Endometrium (tissue), 2 donors: ENCODE results near the gene ELL.

Source experiments
- FAIRE-seq: peaks from 2 replicates; lab custom pipeline; 2012; peaks lifted over from hg19 to GRCh38; lab: Jason Lieb, UNC
- donor health status: control.
- donor health status: control.

ELL gene

DNA sequence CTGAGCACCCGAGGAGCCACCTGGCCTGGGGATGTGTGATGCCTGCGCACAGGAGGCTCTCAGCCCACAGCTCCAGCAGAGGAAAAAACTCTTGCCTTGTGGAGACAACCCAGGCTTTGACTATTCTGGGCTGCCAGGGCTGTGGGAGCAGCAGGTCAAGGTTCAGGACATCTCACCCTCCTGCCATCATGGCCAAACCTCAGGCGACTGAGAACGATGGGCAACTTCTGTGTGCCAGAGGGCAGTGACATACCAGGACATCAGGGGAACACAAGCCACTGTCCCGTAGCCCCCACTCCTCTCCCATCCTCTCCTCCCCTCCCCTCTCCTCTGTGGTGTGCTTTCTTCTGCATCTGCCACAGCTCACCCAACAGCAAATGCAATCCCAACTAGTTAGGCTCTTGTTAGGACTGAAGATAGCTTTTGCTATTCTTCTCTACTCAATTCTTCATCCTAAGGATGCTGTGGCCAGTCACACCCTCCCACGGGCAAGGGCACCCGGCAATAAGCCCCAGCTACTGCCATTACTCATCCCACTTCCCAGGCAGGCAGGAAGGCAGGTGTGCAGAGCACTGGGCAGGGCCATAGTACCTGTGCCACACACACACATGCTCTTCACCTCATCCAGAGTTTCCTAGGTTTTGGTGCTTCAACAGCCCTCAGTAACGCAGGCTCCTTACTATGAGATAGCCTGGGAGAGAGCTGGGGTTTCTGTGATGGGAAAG is 16.8 kb downstream of the ELL start:
- FAIRE-seq = no peak

DNA sequence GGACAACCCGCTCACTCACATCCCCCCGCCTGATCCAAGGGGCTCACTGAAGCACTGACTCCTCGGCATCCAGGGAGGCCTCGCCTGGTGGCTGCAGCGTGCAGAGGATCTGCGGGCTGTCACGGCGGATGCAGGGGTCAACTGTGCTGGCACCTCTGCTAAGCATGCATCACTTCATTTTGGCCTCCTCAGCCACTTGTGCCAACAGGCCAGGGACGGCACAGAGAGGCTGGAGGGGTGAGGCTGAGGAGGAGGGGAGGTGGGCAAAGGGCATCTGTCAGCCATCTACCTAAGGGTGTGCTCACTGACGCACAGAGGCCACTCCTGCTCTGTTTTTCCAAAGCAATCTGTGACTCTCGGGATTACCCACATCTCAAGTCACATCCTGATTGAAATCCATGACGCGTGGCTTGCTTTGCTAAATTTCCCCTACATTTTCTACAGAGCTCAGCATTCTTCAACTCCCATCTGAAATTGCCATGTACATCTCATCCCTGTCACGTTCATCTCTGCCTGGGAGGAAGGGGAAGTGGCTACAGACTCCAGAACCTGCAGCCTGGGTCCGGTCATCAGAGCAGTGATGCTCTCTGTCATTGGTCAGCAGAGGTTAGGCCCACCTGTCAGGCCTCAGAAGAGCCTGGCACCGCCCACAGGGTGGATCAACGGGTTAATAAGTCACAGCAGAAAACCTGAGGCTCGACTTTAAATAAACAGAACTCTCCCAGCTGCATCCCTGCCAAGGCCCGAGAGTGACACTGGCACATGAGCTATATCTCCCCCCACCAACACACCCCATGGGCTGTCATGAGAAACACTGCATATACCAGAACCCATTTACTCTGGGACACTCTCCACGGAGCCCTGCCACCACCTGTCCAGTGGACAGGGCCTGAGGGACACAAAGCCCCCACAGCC is 17.6 kb downstream of the ELL start:
- FAIRE-seq = no peak

DNA sequence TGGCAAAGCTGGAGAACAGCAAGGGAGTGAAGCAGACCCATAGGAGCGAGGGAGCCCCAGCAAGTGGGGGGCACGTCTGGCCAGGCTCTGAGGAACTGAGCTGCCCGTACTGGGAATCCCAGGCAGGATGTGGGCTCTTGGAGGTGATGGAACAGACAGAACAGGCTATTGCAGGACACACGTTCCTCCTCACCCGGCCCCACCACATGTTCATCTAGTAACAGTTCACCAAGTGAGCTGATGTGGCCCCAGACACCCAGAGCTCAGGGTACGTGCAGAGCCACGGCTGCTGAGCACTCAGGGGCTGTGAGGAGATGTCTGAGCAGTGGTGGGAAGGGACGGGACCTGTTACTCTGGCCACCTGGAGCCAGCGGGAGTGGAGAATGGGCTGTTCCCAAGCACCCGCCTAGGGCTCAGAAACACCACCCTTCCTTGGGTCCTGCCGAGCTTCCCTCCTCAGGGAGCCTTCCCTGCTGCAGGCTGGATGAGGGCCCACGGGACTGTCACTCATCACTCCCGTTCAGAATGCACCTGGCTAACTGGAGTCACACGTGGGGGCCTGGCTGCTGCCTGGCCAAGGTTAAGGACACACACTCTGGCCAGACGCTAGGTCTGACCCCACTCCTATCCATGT is 18.4 kb downstream of the ELL start:
- no peak for FAIRE-seq

DNA sequence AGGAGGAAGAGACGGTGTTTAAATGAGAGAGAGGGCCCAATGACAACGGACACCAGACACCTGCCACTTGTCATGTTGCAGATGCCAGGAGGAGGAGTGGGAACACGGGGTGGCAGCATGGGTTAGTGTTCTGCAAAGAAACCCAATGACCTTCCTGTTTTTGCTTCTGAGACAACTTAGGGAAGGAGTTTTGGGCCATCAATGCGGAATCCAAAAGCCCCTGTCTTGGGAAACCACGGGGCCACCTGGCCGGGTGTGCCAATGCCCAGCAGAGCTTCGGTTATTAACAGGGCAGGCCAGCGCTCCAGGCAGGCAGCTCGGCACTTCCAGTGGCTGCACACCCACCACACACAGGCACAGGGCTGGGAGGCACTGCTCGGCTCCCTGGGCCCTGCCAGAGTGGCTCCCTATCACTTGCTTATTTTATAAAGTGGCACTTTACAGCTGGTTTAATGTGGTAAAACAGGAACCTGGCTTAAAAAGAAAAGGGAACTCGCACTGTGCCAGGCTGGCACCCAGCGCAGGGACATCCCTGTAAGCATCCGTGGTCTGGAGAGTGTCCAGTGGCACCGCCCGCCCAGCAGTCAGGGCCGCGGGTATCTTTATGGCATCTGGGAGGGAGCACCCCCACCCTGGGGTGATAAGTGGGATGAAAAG is 19.1 kb downstream of the ELL start:
- FAIRE-seq = no peak

DNA sequence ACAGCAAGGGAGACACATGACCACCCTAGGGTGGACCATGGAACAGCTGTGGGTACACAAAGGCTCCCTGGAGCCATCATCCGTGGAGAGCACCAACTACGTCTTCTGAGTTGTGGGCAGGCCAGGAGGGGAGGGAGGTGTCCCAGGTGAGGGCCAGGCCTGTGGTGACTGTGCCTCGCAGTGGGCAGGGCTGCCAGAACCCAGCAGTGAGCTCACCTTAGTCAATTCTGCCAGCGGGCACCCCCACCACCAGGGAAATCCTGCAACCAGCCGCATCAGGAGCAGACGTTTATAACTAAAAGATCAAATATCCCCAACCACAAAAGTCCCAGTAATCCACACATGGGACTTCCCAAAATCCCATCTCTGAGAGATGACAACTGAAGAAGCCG is 19.6 kb downstream of the ELL start:
- no peak for FAIRE-seq

DNA sequence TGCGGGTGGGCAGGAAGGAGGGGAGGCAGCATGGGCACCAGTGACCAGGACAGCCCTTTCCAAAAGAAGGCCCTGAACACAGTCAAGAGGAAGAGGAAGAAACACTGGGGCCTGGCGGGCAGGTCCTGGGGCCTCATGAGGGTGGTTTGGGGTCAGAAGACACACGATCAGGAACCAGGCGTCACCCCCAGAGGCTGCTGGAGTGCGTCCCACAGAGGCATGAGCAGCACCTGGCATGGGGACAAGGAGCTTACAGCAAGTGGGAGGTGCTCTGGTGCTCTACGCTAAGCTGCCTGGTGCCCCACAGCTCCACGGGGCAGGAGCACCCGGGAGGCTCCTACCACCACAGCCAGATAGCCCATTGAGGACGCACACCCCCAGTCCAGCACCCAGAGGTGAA is 20.0 kb downstream of the ELL start:
- no peak for FAIRE-seq

DNA sequence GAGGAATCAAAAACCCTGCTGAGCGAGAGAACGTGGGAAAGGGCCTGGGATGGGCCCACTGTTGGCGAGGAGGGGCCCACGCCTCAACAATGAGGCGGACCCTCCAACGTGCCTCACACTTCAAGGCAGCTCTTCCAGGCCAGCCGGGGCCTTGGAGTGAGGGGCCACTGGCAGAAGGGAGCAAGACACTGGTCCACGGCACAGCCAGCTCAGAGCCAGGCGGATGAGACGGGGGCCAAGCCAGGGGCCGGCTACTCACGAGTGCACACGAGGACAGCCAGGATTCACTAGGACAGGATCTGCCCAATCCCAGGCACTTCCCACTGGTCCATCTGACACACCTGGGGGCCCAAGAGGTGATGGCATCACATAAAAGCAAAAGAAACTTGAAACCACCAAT is 20.5 kb downstream of the ELL start:
- no peak for FAIRE-seq

DNA sequence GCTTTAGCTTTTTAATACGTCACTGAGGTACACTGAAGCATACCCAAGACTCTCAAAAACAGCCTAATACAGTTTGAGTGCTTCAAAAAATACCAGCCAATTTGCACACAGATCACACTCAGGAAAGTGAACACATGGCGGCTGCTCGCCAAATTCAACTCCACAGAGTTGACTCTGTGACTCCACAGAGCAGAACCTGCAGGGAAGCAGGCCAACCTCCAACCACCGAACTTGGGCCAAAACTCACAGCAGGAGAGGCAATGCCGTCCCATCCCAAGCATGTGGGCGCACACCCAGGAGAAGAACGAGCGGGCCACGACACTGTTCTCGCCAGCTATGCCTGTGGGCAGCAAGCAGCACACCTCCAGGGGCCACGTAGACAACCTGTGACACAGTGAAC is 21.1 kb downstream of the ELL start:
- FAIRE-seq = no peak

DNA sequence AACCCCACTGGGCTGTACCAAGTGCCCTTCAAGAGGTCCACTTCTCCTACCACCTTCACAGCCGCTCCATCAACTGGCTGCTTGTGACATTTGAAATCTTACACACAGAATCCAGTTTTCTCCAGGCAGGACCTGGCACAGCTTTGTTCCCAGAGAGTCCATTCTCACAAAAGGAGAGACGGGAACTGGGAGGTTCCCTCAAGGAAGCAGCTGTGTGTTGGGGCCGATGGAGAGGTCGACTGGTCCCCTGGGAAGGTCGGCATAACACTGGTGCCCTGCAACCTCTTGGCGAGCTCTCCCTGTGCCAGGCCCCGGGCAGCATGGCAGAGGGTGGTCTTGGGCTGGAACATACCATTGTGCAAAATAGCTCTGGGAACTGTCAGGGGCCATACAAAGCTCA is 21.5 kb downstream of the ELL start:
- no peak for FAIRE-seq

DNA sequence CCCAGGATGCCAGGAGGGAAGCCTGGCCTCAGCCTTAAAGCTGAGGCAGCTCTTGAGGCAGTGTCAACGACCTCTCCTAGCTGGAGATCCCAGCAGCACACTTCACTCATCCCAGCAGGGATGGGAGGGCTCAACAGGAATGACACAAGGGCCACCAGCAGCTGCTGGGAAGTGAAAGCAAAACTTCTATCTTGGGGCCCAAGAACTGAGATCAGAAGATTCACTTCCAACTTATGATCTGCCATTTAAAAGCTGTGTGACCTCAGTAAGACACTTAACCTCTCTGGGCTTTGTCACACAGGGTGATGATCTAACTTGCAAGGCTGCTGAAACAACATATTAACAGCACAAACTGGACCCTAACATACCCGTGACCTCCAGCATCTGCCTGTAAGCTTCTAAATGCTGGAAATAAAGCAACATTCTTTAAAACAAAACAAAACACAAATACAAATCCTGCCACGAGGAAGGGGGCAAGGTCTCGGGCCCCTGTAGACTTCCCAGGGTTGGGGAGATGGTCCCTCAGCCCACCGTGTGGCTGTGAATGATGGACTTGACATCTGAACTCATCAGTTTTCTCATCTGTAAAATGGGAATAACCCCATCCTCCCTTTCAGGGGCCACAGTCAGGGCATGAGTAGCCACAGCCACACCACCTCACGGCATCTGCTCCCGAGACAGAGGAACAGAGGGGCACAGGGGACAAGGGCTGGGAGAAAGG is 22.7 kb downstream of the ELL start:
- no peak for FAIRE-seq

DNA sequence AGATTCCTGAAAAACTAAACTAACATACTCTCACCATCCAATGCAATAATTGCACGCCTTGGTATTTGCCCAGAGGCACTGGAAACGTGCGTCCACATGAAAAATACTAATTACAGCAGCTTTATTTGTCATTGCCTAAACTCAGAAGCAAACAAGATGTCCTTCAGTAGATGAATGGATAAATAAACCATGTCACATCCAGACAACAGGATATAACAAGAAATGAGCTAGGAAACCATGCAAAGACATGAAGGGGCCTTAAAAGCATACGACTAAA is 25.0 kb downstream of the ELL start:
- FAIRE-seq = no peak

DNA sequence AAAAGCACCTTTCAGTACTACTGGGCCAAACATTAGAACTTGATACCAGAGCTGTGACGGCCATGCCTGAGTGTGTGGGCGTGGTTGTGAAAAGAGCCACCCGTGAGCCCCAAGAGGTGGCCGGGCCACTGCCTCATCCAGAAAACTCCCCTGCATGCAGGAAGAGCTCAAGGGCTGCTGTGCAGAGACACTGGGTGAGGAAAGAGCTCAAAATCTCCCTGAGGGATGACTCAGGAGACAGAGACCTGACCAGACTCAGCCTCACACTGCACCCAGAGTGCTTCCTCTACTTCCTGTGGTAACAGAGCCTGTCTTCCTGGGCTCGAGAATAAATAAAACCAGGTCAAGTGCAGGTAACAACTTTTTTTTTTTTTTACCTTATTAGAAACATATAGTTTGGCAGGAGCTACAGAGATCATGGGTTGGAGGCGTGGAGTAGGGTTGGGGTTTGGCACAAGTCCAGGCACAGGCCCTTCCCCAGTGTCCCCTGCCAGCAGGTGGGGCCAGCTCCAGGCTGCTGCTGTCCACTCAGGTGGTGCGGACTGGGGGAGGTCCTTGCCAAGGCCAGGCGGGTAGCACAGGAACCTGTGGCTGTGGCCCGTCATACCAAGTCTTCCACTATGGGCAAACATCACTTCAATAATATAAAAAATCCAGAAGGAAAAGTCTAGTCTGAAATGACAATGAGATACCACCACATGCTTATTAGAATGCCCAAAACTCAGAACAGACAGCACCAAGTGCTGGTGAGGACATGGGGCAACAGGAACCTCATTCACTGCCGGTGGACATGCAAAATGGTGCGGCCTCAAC is 25.5 kb downstream of the ELL start:
- FAIRE-seq = no peak

DNA sequence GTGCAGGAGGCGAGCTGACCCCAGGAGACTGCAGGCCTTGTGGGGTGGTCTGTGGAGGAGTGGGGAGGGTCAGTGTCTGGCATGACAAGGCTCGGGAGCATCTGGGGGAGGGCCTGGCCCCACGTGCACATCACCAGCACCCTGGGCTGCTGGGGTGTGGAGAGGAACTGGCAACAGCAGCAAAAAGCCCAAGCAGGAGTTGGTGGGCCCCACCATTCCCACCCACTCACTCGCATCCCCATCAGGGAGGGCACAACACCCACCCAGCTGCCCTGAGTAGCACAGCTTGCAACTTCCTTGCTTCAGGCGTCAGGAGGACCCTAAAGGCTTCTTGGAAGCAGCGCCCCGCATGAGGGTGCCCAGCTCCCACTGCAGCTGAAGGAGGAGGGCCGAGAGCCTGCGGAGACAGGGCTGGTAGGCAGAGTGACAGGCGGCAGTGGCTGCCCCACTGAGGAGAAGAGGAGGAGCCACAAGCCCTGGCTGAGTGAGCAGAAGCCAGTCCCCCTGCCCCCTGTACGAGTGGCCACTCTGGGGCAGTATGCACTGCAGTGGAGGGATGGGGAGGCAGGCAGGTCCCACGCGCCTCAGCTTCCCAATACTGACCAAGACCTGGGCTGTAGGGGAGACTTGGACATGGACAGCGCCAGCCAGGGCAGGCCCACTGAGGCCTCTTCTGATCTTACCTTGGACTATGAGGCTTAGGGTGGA is 26.5 kb downstream of the ELL start:
- no peak for FAIRE-seq

DNA sequence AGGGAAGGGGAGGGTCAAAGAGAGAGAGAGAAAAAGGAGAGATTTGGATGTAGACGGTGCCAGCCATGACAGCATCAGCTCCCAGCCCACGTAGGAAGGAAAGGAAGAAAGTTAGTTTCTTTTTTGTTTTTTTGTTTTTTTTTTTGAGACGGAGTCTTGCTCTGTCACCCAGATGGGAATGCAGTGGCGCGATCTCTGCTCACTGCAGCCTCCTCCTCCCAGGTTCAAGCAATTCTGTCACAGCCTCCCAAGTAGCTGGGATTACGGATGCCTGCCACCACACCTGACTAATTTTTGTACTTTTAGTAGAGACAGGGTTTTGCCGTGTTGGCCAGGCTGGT is 27.6 kb downstream of the ELL start:
- no peak for FAIRE-seq

DNA sequence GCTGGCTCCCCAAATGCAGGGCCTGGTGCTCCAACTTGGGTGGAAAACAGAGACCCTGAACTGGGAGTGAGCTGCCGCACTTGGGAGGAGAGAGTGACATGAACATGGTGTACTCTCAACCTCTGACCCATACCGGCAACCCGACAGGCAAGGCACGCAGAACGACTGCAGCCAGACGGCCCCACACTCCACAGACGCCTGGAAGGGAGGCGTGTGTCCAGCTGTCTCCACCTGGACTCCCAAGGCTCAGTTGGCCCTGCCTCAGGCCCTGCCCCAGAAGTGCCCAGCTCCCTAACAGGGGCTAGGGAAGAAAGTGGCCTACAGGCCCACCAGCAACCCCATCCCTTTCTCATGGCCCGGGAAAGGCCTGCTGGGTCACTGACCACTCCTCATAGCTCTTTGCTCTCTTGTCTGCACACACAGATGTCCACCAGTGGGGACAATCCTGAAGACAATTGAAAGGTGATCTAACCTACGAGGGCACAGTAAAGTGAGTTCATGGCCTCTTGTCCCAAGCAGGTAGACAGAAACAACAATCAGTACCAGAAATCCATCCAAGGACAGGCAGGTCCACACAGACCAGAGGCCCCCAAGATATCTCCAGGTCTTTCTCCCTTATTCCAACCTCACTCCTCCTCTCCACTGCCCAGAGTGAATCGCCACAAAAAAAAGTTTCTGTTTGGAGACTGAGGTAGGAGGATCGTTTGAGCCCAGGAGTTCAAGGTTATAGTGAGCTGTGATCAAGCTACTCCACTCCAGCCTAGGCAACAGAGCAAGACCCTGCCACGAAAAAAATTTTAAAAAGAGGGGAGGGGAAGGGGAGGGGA is 28.2 kb downstream of the ELL start:
- FAIRE-seq = no peak

DNA sequence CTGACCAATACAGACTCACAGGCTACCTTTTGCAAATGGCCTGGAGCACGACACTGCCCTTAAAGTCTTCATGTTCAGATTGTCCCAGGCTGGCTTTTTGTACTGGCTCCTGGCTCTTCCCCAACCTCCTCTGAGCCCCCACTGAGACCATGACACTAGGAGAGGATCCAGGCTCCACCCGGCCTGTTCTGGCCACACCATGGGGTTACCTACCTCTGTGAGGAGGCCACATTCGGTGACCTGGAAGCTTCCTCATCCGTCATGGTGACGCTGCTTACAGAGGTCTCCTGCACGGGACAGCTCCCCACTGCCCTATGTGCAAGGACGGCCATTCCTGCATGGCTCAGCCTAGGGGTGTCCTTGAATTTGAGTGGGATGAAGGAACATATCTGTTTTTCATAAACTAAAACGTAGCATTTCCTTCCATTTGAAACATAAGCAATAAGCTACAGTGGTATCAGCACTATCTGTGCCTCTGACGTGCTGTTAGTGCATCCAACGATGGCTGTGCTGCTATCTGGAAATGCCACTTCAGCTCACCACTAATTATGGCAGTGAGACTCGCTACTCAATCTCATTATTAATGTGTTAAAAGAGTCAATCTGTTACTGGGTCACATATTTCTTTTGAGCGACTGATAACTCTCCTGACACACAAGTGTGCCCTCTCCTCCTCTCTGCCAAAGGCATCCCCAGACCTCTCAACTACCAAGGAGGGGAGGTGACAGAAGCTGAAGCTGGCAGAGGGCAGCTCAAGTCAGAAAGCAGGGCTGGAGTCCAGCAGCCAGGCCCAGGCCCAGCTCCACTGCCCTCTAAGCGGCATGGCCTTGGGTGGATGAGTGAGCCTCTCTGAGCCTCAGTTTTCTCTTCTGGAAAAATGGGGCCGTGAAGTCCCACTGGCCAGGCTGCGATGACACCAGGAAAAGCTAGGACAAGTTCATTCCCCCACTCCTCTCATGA is 29.6 kb downstream of the ELL start:
- FAIRE-seq = no peak

DNA sequence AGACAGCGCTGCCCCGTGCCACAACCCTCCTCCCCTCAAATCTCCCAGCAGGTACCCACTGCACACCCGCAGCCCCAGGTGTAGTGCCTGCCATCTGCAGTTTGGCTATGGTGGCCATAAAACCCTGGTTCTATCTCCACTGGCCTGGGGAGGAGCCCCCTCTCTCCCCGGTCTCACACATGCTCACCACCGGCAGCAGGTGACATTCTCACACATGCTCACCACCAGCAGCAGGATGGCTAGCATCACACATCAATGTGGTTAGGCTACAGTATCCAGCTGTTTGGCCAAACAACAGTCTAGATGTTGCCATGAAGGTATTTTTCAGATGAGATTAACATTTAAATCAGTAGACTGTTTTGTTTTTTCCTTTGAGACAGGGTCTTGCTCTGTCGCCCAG is 31.1 kb downstream of the ELL start:
- no peak for FAIRE-seq

DNA sequence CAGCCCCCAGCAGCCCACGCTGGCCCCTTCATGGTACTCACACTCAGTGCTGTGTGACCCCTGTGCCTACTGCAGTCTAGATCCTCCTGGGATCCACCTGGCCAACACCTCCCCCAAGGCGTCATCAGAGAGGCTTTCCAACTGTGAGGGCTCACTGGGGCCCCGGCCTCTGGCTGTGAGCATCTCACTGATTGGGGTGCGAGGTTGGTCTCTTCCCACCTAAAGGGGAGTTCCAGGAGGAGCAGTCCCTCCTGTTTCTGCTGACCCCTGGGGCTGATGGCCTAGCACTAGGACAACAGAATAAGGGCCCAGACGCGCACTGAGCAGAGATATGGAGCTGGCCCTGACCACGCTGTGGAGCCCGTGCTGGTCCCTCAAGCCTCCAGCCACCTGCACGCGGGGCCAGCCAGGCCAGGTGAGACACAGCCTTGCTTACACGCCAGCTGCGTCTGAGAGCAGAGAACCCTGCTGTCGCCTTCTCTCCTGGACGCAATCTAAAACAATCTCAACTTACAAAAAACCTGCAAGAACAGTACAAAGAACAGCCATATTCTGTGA is 32.2 kb downstream of the ELL start:
- no peak for FAIRE-seq
